Breast epithelium (tissue), 3 donors: Measurements from ENCODE around the gene PCYT2.

Experiments
- CTCF ChIP-seq, 3 donors: fragments of 450-650 bp; IDR thresholded peaks; one replicate each; pipeline ENCODE4 v1.5.1; 2016 to 2017; ENCODE audit warnings: antibody characterized with exemption in 3 of 3, mild to moderate bottlenecking in 3 of 3, moderate library complexity in 3 of 3
- POLR2A ChIP-seq: fragments of 450-650 bp; IDR thresholded peaks from one replicate; pipeline ENCODE4 v1.6.1; 2016; ENCODE audit warnings: antibody characterized with exemption, mild to moderate bottlenecking, moderate library complexity
- POLR2AphosphoS5 ChIP-seq, 3 donors: sonication (generic); formaldehyde crosslinking; IDR thresholded peaks; one replicate each; pipeline ENCODE4 v1.6.1; 2017; ENCODE audit warnings: antibody characterized with exemption in 3 of 3

GRCh38 chr17:81903896-81904599 lies 7.2 kb downstream of the PCYT2 start:
- TF ChIP-seq CTCF (IDR thresholded peaks at IDR 0.05) (no peak), POLR2AphosphoS5 (IDR thresholded peaks at IDR 0.05) (no peak), POLR2A (no peak)
